Measurements from ENCODE around the gene GUCY1B1.

GUCY1B1 gene

DNA sequence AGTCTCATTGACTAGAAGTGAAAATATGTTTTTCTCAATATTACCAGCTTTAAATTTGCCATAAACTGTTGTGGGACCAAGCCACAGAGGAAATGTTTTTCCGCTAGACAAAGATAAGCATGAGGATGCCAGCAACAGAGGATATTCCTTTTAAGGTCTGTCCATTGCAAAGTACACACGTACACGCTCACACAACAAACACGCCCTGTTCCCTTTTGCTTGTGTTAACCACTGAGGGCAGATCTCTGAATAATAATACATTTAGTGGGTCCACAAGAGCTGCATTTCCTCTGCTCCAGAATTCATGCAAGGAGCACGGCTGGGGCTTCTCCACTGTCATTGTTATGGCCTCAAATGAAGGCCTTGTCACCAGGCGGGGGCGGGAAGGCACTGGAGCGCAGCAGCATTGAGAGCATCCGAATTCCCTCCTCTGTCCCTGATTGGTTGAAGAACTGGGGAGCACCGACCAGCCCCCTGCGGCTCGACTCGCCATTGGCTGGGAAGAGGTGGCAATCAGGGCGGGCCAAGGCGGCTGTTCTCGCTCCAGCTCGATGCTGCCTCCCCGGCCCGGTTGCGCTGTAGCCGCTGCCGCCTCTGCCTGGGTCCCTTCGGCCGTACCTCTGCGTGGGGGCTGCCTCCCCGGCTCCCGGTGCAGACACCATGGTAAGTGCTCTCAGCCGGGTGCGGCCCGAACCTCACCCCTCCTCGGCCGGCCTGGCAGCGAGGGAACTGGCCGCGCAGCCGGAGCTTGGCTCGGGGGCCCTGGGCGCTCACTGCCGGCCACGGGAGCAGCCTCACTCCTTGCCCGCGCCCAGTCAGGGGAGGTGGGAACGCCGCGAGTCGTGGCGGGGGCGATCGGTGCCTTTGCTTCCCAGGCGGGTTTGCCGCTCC lies at the start of gene GUCY1B1:
Gene GUCY1B1 (plus strand): TSS at position 541 of the 891 bp plus-strand sequence. CDS start 120 bp downstream, at position 661.
- H3K4me1 ChIP-seq (ENCODE audit: control insufficient read depth, insufficient read depth, low read length) = peaks cover 9% of the 10 kb centered on the region
- no peaks in the 10 kb centered on the region for H3K36me3 ChIP-seq (ENCODE audit: control insufficient read depth, insufficient read depth, low read length)
- H3K4me3 ChIP-seq (ENCODE audit: low read length) = peak within 1 kb of the TSS; percentile 82
- H3K27me3 ChIP-seq (ENCODE audit: control insufficient read depth, insufficient read depth, low read length) = no peaks in the 10 kb centered on the region
- peak within 1 kb of the TSS; percentile 90 for H3K27ac ChIP-seq (ENCODE audit: low read depth, low read length)
- peak within 1 kb of the TSS; percentile 77 for H3K9ac ChIP-seq (ENCODE audit: low read length)

DNA sequence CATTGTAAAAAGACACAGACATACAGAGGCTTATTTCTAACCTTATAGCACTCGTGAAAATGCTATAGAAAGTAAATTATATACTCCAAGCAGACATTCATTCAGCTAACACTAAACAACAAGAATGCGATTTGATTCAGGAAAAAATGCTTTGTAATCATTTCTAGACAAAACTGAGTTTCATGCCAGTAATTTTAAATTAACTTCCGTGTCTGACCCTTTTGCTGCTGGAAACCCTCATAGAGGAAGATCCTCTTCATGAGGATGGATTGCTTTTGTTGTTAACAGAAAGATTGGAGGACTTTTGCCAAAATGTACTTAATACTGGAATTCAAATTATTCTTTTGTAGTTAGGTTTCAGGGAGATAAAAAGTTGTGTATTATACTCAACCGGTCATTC lies 48.9 kb upstream of the GUCY1B1 start:
- H3K36me3 ChIP-seq (ENCODE audit: control insufficient read depth, insufficient read depth, low read length) = no peaks in the 10 kb centered on the region
- H3K27me3 ChIP-seq (ENCODE audit: control insufficient read depth, insufficient read depth, low read length) = no peaks in the 10 kb centered on the region
- no peak overlapping the region for H3K9ac ChIP-seq (ENCODE audit: low read length)
- H3K4me1 ChIP-seq (ENCODE audit: control insufficient read depth, insufficient read depth, low read length) = peaks cover 4% of the 10 kb centered on the region
- no peak overlapping the region for H3K27ac ChIP-seq (ENCODE audit: low read depth, low read length)
- H3K4me3 ChIP-seq (ENCODE audit: low read length) = no peak overlapping the region

DNA sequence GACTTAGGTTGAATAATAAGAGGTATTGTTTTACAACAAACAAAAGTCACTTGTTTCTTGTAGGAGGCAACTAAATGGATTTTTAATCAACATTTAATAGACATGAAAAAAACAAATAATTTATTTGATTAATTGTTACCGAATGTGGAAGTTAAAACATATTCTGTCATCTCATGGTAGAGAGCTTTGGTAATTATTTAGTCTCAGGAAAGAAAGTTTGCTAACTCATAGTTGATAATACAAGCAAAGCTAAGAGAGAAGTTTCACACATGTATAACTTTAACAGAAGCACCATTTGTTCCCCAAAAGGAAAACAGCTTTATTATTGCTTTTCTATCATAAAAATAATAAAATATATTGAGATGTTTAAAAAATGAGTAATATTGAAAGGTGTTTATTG lies 47.3 kb upstream of the GUCY1B1 start:
- Histone ChIP-seq H3K27me3 (ENCODE audit: control insufficient read depth, insufficient read depth, low read length) (no peaks in the 10 kb centered on the region), H3K4me3 (ENCODE audit: low read length) (no peak overlapping the region), H3K27ac (ENCODE audit: low read depth, low read length) (no peak overlapping the region), H3K9ac (ENCODE audit: low read length) (no peak overlapping the region), H3K4me1 (ENCODE audit: control insufficient read depth, insufficient read depth, low read length) (no peaks in the 10 kb centered on the region), H3K36me3 (ENCODE audit: control insufficient read depth, insufficient read depth, low read length) (no peaks in the 10 kb centered on the region)

DNA sequence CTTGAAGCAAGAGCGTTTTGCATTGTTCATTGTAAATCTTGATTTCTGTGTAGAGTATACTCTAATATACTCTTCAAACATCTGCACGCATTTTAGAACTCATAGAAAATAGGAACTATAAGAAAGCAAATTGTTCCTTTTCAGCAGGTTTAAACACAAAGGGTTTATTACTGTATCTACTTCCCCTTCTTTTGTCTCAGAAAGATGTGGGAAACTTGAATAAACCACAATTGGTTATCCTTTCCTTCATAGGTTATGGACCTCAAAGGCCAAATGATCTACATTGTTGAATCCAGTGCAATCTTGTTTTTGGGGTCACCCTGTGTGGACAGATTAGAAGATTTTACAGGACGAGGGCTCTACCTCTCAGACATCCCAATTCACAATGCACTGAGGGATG lies 46.0 kb upstream of the GUCY1B1 start:
- Histone ChIP-seq H3K4me3 (ENCODE audit: low read length) (no peak overlapping the region), H3K4me1 (ENCODE audit: control insufficient read depth, insufficient read depth, low read length) (no peaks in the 10 kb centered on the region), H3K27me3 (ENCODE audit: control insufficient read depth, insufficient read depth, low read length) (no peaks in the 10 kb centered on the region), H3K27ac (ENCODE audit: low read depth, low read length) (no peak overlapping the region), H3K9ac (ENCODE audit: low read length) (no peak overlapping the region), H3K36me3 (ENCODE audit: control insufficient read depth, insufficient read depth, low read length) (no peaks in the 10 kb centered on the region)

DNA sequence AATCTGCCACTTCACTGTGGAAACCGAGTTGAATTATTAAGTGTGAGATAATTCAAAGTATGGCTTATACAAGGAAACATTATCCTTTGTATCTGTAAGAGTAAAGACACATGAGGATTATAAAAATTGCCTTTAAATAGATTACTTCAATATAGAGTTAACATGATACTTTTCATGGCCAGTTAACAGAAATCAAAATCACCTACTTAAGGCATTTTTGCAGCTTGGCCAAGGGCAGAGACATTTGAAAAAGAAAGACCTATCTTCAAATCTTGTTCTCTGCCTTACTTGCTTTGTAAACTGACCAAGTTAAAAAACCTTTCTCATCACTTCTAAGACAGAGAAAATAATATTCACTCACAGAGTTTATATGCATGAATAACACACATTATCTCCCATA lies 44.9 kb upstream of the GUCY1B1 start:
- no peak overlapping the region for H3K9ac ChIP-seq (ENCODE audit: low read length)
- no peaks in the 10 kb centered on the region for H3K4me1 ChIP-seq (ENCODE audit: control insufficient read depth, insufficient read depth, low read length)
- H3K27ac ChIP-seq (ENCODE audit: low read depth, low read length) = no peak overlapping the region
- H3K27me3 ChIP-seq (ENCODE audit: control insufficient read depth, insufficient read depth, low read length) = no peaks in the 10 kb centered on the region
- H3K36me3 ChIP-seq (ENCODE audit: control insufficient read depth, insufficient read depth, low read length) = no peaks in the 10 kb centered on the region
- no peak overlapping the region for H3K4me3 ChIP-seq (ENCODE audit: low read length)

DNA sequence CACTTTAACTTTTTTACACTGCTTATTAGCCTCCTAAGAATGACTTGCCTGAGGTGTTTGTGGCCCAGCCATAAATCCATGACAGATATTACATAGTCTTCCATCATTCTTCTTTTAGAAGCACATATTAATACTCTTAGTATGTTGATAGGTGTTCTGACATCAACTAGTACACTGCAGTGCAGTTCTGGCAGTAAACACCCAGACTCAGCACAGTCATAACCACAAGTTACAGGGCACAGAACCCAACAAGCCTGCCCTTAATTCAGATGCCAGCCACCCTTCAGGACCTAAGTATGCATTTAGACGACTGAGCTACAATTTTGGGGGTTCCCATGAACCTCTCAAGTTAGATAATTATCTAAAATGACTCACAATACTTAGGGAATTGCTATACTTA lies 36.5 kb upstream of the GUCY1B1 start:
- Histone ChIP-seq H3K9ac (ENCODE audit: low read length) (no peak overlapping the region), H3K4me1 (ENCODE audit: control insufficient read depth, insufficient read depth, low read length) (no peaks in the 10 kb centered on the region), H3K36me3 (ENCODE audit: control insufficient read depth, insufficient read depth, low read length) (no peaks in the 10 kb centered on the region), H3K4me3 (ENCODE audit: low read length) (no peak overlapping the region), H3K27ac (ENCODE audit: low read depth, low read length) (no peak overlapping the region), H3K27me3 (ENCODE audit: control insufficient read depth, insufficient read depth, low read length) (no peaks in the 10 kb centered on the region)

DNA sequence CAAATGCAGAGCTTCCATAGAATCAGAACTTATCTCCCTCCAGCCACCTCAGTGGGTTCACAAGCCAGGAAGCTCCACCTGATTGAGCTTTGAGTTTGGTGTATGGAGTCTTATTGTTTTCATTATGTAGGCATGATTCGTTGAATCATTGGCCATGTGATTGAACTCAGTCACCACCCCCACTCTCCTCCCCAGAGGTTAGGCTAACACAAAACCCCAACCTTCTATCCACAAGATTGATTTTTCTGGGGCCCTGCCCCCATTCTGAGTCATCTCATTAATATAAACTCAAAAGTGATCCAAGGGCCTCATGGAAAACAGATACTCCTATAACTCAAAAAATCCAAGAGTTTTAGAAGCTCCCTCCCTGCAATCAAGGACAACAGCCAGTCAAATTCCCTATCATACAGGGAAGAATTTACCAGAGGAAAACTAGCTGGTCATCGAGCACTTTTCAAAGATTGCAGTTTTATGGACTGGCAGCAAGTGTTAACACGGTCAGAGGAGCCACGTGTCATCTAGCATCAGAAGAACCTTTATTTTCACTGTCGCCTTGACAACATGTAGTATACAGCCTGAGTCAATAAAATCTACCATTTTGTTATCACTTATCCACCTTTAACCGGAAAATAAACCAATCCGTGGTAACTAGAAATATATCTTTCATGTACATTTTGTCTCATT lies 35.9 kb upstream of the GUCY1B1 start:
- Histone ChIP-seq H3K9ac (ENCODE audit: low read length) (no peak overlapping the region), H3K4me1 (ENCODE audit: control insufficient read depth, insufficient read depth, low read length) (no peaks in the 10 kb centered on the region), H3K4me3 (ENCODE audit: low read length) (no peak overlapping the region), H3K27me3 (ENCODE audit: control insufficient read depth, insufficient read depth, low read length) (no peaks in the 10 kb centered on the region), H3K36me3 (ENCODE audit: control insufficient read depth, insufficient read depth, low read length) (no peaks in the 10 kb centered on the region), H3K27ac (ENCODE audit: low read depth, low read length) (no peak overlapping the region)

DNA sequence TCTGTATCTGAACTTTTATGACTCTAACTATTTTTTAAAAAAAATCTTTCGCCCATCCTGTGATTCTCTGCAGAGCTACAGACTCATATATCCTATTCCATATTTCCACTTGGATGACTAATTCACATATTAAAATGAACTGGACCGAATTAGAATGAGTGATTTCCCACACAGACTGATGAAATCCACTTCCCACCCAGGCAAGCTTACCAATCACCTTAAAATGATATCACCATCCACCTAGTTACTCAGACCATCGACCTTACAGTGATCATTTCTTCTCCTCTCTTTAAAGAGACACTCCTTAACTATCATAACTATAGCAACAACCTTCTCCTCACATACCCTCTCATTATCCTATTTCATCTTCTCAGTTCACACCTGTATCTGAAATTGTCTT lies 34.1 kb upstream of the GUCY1B1 start:
- H3K4me1 ChIP-seq (ENCODE audit: control insufficient read depth, insufficient read depth, low read length) = no peaks in the 10 kb centered on the region
- H3K27me3 ChIP-seq (ENCODE audit: control insufficient read depth, insufficient read depth, low read length) = no peaks in the 10 kb centered on the region
- H3K4me3 ChIP-seq (ENCODE audit: low read length) = no peak overlapping the region
- no peaks in the 10 kb centered on the region for H3K36me3 ChIP-seq (ENCODE audit: control insufficient read depth, insufficient read depth, low read length)
- H3K27ac ChIP-seq (ENCODE audit: low read depth, low read length) = no peak overlapping the region
- no peak overlapping the region for H3K9ac ChIP-seq (ENCODE audit: low read length)

DNA sequence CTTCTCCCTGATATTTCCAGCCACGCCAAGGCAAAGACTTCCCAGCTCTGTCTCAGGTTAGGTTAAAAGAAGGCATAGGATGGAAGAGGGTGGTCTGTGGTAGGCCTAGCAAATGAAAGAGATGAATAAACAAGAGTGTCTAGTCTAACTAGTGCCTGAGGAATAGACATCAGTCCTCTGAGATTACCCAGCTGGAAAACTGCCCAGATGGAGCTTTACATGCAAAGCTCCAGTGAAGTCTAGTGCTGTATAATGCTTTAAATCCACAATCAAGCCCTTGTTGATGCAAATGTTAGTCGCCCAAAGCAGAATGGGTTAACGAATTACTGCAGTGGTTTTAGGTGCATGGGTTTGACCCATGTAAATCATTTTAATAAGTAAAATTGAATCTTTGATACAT lies 24.8 kb upstream of the GUCY1B1 start:
- H3K4me1 ChIP-seq (ENCODE audit: control insufficient read depth, insufficient read depth, low read length) = no peaks in the 10 kb centered on the region
- H3K27ac ChIP-seq (ENCODE audit: low read depth, low read length) = no peak overlapping the region
- no peak overlapping the region for H3K4me3 ChIP-seq (ENCODE audit: low read length)
- H3K36me3 ChIP-seq (ENCODE audit: control insufficient read depth, insufficient read depth, low read length) = no peaks in the 10 kb centered on the region
- no peak overlapping the region for H3K9ac ChIP-seq (ENCODE audit: low read length)
- no peaks in the 10 kb centered on the region for H3K27me3 ChIP-seq (ENCODE audit: control insufficient read depth, insufficient read depth, low read length)

DNA sequence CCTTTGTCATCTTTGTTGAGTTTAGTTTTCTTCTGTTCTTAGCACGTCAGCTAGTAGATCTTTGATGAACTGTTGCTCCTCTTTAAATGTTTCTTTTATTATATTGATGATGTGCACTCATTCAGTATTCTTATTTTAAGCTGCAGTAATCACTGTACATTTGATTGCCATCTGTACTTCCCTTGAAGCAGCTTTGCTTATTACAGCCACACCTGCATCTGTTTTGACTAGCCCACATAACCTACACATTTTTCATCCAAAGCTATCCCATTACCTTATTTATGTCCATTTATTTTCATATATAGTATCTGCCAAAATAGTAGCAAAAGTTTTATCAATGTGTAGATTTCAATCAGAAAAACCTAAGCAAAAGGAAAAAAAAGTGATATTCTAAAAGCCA lies 23.9 kb upstream of the GUCY1B1 start:
- H3K4me1 ChIP-seq (ENCODE audit: control insufficient read depth, insufficient read depth, low read length) = no peaks in the 10 kb centered on the region
- H3K9ac ChIP-seq (ENCODE audit: low read length) = no peak overlapping the region
- H3K4me3 ChIP-seq (ENCODE audit: low read length) = no peak overlapping the region
- no peaks in the 10 kb centered on the region for H3K36me3 ChIP-seq (ENCODE audit: control insufficient read depth, insufficient read depth, low read length)
- H3K27ac ChIP-seq (ENCODE audit: low read depth, low read length) = no peak overlapping the region
- H3K27me3 ChIP-seq (ENCODE audit: control insufficient read depth, insufficient read depth, low read length) = no peaks in the 10 kb centered on the region

DNA sequence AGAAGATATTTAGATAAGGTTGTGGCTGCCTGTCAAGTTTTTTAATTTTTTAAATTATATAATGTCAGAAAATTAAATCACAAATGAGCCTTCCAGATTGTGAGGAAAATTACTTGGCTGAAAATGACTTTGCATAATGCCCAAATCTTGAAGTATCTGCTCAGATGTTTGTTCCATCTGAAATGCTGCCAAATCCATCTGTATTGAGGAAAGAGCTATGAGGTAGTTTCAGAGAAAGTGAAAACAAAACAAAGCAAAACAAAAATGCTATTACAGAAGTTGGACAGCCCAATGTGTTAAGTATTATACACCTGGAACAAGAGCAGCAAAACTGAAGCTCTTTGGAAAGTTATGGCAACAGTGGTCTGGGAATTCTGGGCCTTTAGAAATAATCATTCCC lies 23.3 kb upstream of the GUCY1B1 start:
- H3K9ac ChIP-seq (ENCODE audit: low read length) = no peak overlapping the region
- no peak overlapping the region for H3K27ac ChIP-seq (ENCODE audit: low read depth, low read length)
- no peaks in the 10 kb centered on the region for H3K4me1 ChIP-seq (ENCODE audit: control insufficient read depth, insufficient read depth, low read length)
- H3K36me3 ChIP-seq (ENCODE audit: control insufficient read depth, insufficient read depth, low read length) = no peaks in the 10 kb centered on the region
- H3K4me3 ChIP-seq (ENCODE audit: low read length) = no peak overlapping the region
- H3K27me3 ChIP-seq (ENCODE audit: control insufficient read depth, insufficient read depth, low read length) = no peaks in the 10 kb centered on the region

DNA sequence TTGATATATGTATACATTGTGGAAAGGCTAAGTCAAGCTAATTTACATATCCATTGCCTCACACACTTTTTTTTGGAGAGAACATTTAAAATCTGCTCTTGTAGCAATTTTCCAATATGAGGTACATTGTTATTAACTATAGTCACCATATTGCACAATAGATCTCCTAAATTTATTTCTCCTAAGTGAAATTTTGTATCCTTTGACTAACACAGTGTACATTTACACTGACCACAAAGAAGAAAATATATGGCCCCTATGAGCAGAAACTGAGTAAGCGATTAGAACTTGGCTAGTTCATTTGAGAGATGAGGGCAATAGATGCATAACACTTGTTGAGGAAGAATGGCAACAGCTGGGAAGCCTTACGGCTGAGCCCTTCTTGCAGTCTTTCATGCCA lies 20.3 kb upstream of the GUCY1B1 start:
- Histone ChIP-seq H3K4me3 (ENCODE audit: low read length) (no peak overlapping the region), H3K27me3 (ENCODE audit: control insufficient read depth, insufficient read depth, low read length) (no peaks in the 10 kb centered on the region), H3K27ac (ENCODE audit: low read depth, low read length) (no peak overlapping the region), H3K9ac (ENCODE audit: low read length) (no peak overlapping the region), H3K4me1 (ENCODE audit: control insufficient read depth, insufficient read depth, low read length) (no peaks in the 10 kb centered on the region), H3K36me3 (ENCODE audit: control insufficient read depth, insufficient read depth, low read length) (no peaks in the 10 kb centered on the region)

DNA sequence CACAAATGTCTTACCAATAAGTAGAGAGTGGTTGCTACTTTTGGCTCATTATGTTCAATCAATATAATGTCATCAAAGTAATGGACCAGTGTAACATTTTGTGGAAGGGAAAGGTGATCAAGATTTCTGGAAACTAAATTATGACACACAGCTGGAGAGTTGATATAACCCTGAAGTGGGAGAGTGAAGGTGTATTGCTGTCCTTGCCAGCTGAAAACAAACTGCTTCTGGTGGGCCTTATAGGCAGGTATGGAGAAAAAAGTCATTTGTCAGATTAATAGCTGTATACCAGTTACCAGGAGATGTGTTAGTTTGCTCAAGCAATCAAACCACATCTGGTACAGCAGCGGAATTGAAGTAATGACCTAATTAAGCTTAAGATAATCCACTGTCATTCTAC lies 17.3 kb upstream of the GUCY1B1 start:
- Histone ChIP-seq H3K4me3 (ENCODE audit: low read length) (no peak overlapping the region), H3K9ac (ENCODE audit: low read length) (no peak overlapping the region), H3K4me1 (ENCODE audit: control insufficient read depth, insufficient read depth, low read length) (no peaks in the 10 kb centered on the region), H3K36me3 (ENCODE audit: control insufficient read depth, insufficient read depth, low read length) (no peaks in the 10 kb centered on the region), H3K27me3 (ENCODE audit: control insufficient read depth, insufficient read depth, low read length) (no peaks in the 10 kb centered on the region), H3K27ac (ENCODE audit: low read depth, low read length) (no peak overlapping the region)
